GM19467 (cell line): Measurements from ENCODE around the gene ZSWIM1.
A peak's percentile ranks its signal among the peaks of the same experiment; 100 is the strongest.

Source experiments
- ATAC-seq: cut with Tn5 transposase; IDR thresholded peaks from one replicate; pipeline ENCODE4 v1.9.1; 2021; ENCODE audit warnings: mild to moderate bottlenecking, moderate library complexity; ENCODE audit not compliant: unreplicated experiment

Gene ZSWIM1

GRCh38 chr20:45880988-45881788 is at the start of gene ZSWIM1:
TSS of gene ZSWIM1 (plus strand) at chr20:45881227. CDS start at chr20:45882593, 1,366 bp downstream.
- peak; percentile 96 for ATAC-seq

- no peak for ATAC-seq
These were observed 48.4 kb upstream of the ZSWIM1 start for GRCh38 chr20:45832619-45833018.

- ATAC-seq = no peak
These were observed 47.8 kb upstream of the ZSWIM1 start, which contains the start of gene SNX21 for GRCh38 chr20:45833030-45833882. TSS of gene SNX21 (plus strand) at chr20:45833799. CDS start at chr20:45833920, 121 bp downstream.

- ATAC-seq = no peak
These were observed 46.9 kb upstream of the ZSWIM1 start for GRCh38 chr20:45833883-45834796.

- ATAC-seq = no peak
These were observed 46.2 kb upstream of the ZSWIM1 start for GRCh38 chr20:45834797-45835161.

- ATAC-seq = no peak
These were observed 45.7 kb upstream of the ZSWIM1 start for GRCh38 chr20:45835329-45835765.

GRCh38 chr20:45835825-45836224 is 45.2 kb upstream of the ZSWIM1 start:
- no peak for ATAC-seq

GRCh38 chr20:45836841-45837240 is 44.2 kb upstream of the ZSWIM1 start:
- ATAC-seq = no peak

GRCh38 chr20:45840700-45841198 is 40.3 kb upstream of the ZSWIM1 start:
- no peak for ATAC-seq

GRCh38 chr20:45841407-45842129 is 39.5 kb upstream of the ZSWIM1 start:
- ATAC-seq = no peak

GRCh38 chr20:45842169-45842812 is 38.7 kb upstream of the ZSWIM1 start:
- no peak for ATAC-seq

- ATAC-seq = no peak
These were observed 37.5 kb upstream of the ZSWIM1 start for GRCh38 chr20:45843506-45843905.

GRCh38 chr20:45845452-45845851 is 35.6 kb upstream of the ZSWIM1 start:
- ATAC-seq = no peak

- no peak for ATAC-seq
These were observed 32.6 kb upstream of the ZSWIM1 start for GRCh38 chr20:45848421-45848820.

- ATAC-seq = no peak
These were observed 32.0 kb upstream of the ZSWIM1 start for GRCh38 chr20:45848969-45849582.

GRCh38 chr20:45850238-45850637 is 30.8 kb upstream of the ZSWIM1 start:
- no peak for ATAC-seq

GRCh38 chr20:45850926-45851325 is 30.1 kb upstream of the ZSWIM1 start:
- no peak for ATAC-seq

GRCh38 chr20:45851501-45851900 is 29.5 kb upstream of the ZSWIM1 start:
- no peak for ATAC-seq

GRCh38 chr20:45852326-45852725 is 28.7 kb upstream of the ZSWIM1 start:
- no peak for ATAC-seq
